Central memory CD8-positive, alpha-beta T cell (primary cell): ENCODE results near the gene ADD1.

Source experiments
- ATAC-seq: fragments of 150-1000 bp; cut with Tn5 transposase; replicated peaks from 2 replicates; pipeline ENCODE4 v1.10.0; 2022; ENCODE audit warnings: mild to moderate bottlenecking, moderate FRiP score, moderate number of reproducible peaks; ENCODE audit not compliant: poor library complexity, severe bottlenecking; ENCODE audit errors: extremely low read depth
- DNase-seq, 2 donors: peaks; one replicate each; pipeline ENCODE4 v3.0.0; 2021; ENCODE audit warnings: low spot score in 2 of 2
- H3K27ac Mint-ChIP-seq: one replicate; pipeline ENCODE4 v1.8.0; 2022; ENCODE audit warnings: low read depth, mild to moderate bottlenecking, moderate library complexity, mixed read lengths
- H3K27me3 Mint-ChIP-seq: one replicate; pipeline ENCODE4 v1.8.0; 2022; ENCODE audit warnings: mixed read lengths
- H3K36me3 Mint-ChIP-seq: one replicate; pipeline ENCODE4 v1.8.0; 2022; ENCODE audit warnings: mild to moderate bottlenecking, moderate library complexity, mixed read lengths; ENCODE audit not compliant: insufficient read depth
- H3K4me1 Mint-ChIP-seq: one replicate; pipeline ENCODE4 v1.8.0; 2022; ENCODE audit warnings: mixed read lengths
- H3K4me3 Mint-ChIP-seq: one replicate; pipeline ENCODE4 v1.8.0; 2022; ENCODE audit warnings: mild to moderate bottlenecking, moderate library complexity, mixed read lengths
- H3K9me3 Mint-ChIP-seq: one replicate; pipeline ENCODE4 v1.8.0; 2022; ENCODE audit warnings: mixed read lengths

The ADD1 gene

DNA sequence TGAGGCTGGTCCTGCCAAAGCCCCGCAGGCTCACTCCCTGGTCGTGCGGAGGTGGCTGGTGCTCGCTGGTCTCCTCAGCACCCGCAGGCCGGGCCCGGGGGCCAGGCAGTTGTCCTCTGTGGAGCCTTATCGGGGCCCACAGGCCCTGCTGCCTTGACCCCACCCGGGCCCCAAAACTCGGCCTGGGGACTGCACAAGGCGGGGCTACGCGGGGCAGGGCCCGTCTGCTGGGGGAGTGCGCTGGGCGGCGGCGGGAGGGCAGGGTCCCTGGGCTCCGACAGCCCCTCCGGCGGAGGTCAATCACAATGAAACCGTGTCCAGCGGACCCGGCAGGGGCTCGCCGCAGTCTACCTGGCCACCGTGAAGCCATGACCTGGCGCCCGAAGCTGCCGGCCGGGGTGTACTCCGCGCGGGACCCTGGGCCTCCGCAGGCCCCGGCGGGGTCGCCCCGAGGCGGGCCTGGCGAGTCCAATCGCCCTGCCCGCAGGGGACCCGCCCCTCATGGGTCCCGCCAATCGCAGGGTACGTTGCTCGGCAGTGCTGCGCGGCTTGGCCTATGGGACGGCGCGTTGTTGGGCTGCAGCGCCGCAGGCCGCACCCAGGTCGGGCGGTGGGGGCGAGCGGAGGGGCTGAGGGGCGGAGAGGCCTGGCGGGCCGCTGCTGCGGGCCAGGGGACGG, at the start of gene ADD1:
TSS of gene ADD1 (plus strand) at position 582 of the 678 bp plus-strand sequence. CDS start 32,072 bp downstream, outside the sequence.
- peak; percentile 93 for ATAC-seq
- Mint-ChIP-seq H3K4me1 (peaks cover 67% of the 10 kb centered on the region), H3K36me3 (peaks cover 26% of the 10 kb centered on the region), H3K9me3 (no peaks in the 10 kb centered on the region), H3K4me3 (peak within 1 kb of the TSS; percentile 94), H3K27ac (peak within 1 kb of the TSS; percentile 95), H3K27me3 (no peaks in the 10 kb centered on the region)
- peak; percentile 97 to 100 for DNase-seq

DNA sequence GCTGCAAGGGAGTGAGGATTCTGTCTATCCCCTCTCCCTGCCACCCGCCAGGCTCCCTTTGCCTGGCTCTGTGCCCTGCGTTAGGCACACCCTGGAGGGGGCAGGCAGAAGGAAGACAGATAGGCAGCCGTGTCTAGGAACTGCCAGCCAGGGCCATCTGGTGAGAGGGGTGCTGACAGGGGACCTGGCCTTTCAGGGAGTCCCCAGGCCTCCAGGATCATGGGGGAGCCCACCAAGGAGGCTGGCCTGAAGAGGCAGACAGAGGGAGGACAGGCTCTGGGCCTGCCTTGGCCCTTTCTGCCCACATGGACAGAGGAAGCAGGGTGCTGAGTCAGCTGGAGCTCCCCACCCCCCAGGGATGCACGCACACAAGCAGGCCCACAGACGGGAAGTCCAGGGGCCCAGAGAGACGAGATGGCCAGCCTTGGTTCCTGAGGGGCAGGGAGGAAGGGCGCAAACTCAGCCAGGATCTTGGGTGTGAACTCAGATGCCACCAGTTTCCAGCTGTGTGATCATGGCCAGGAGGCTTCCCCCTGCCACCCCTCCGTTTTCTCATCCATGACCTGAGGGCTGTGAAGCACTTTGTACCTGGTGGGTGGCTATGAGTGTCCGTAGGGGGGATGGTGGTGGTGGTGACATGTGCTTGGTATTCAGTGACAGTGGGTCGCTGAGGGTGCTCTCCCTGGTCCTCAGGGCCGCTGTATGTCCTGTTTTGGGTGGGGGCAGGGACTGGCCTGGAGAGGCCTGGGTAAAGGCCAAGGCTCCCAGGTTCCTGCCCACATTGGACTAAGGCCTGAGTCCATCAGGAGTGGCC, 49.0 kb upstream of the ADD1 start:
- DNase-seq = no peak
- no peak for ATAC-seq
- Mint-ChIP-seq H3K27ac (peak overlapping the region; percentile 44), H3K9me3 (no peaks in the 10 kb centered on the region), H3K4me3 (peak overlapping the region; percentile 79), H3K36me3 (no peaks in the 10 kb centered on the region), H3K4me1 (peaks cover 42% of the 10 kb centered on the region), H3K27me3 (no peaks in the 10 kb centered on the region)

DNA sequence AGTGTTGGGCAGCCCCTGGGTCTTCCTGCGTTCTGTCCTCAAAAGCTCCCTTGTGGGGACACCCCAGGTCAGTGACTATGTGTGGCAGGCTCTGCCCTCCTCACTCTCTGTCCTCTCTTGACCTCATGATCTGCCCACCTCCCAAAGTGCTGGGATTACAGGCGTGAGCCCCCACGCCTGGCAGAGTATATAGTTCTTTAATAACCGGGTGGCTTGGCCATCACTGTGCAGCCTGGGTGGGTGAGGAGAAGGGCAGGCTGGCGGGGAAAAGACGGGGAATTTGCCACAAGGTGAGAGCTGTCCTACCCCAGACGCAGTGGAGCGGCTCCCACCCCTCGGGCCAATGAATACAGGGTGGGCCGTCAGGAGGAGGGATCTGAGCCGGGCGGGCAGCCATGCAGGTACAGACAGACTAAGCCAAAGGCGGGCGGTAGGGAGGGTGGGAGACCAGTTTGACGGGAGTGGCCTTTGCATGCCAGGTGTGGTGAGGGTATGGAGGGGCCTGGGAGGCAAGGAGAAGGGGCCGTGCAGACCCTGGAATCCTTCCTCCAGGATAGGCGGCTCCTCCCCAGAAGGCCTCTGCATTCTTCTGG, 48.2 kb upstream of the ADD1 start:
- Mint-ChIP-seq H3K27ac (peak overlapping the region; percentile 44), H3K4me3 (peak overlapping the region; percentile 16)
- no peak for DNase-seq

DNA sequence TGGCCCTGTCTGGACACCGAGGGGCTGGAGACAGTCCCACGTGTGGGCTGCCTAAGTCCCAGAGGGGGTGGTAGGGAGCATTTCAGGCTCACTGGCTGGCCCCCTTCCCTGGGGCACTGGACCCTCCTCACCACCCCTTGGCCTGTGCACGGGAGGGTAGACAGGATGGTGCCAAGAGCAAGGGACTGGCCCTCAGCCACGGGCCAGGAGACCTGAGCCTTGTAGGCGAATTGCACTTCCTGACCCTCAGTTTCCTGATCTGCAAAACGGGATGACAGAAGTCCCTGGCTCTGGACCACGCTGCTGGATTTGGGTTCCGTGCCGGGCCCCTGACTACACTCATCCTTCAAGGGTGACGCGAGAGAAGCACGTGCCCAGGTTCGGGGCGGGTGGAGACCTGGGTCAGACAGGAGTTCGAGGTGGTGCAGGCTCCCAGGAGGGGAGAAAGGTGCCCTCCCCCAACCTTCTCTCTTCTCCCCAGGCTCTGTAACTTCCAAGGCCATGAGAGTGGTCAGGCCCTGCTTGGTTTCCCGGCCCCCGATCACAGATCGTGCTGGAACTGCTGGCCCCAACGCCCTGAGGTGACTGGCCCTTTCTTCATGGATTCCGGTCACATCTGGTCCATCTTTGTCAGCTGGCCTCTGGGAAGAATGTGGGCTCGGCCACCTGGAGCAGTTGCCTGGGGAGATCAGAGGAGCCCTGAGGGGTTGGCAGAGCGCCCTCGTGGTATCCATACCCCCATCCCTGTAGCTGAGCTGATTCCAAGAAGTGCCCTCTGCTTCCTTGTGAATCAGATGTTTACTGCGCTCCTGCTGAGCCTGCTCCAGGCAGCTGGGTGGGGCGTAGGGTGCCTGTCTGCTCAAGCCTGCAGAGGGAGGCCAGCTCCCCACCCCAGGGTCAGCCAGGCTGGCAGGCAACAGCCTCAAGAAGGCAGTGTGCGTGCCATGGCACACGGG, 47.5 kb upstream of the ADD1 start:
- Mint-ChIP-seq H3K27ac (no peak overlapping the region), H3K4me1 (peaks cover 39% of the 10 kb centered on the region), H3K4me3 (no peak overlapping the region), H3K27me3 (no peaks in the 10 kb centered on the region), H3K9me3 (no peaks in the 10 kb centered on the region), H3K36me3 (no peaks in the 10 kb centered on the region)
- no peak for DNase-seq
- no peak for ATAC-seq

More for the DNA sequence above, 48.2 kb upstream of the ADD1 start:
- no peak for ATAC-seq
- no peaks in the 10 kb centered on the region for H3K36me3 Mint-ChIP-seq
- H3K4me1 Mint-ChIP-seq = peaks cover 42% of the 10 kb centered on the region
- no peaks in the 10 kb centered on the region for H3K27me3 Mint-ChIP-seq
- H3K9me3 Mint-ChIP-seq = no peaks in the 10 kb centered on the region

- DNase-seq (no peak), ATAC-seq (no peak)
- H3K27ac Mint-ChIP-seq = no peak overlapping the region
- H3K9me3 Mint-ChIP-seq = no peaks in the 10 kb centered on the region
- H3K4me3 Mint-ChIP-seq = no peak overlapping the region
- no peaks in the 10 kb centered on the region for H3K27me3 Mint-ChIP-seq
- no peaks in the 10 kb centered on the region for H3K36me3 Mint-ChIP-seq
- peaks cover 31% of the 10 kb centered on the region for H3K4me1 Mint-ChIP-seq
Measured at GRCh38 chr4:2796849-2797544, 46.6 kb upstream of the ADD1 start.

GRCh38 chr4:2797545-2798305, 45.9 kb upstream of the ADD1 start:
- Mint-ChIP-seq H3K27me3 (no peaks in the 10 kb centered on the region), H3K9me3 (no peaks in the 10 kb centered on the region), H3K4me3 (peak overlapping the region; percentile 72), H3K4me1 (peaks cover 27% of the 10 kb centered on the region), H3K27ac (peak overlapping the region; percentile 83), H3K36me3 (no peaks in the 10 kb centered on the region)
- DNase-seq (no peak), ATAC-seq (peak; percentile 50)

DNA sequence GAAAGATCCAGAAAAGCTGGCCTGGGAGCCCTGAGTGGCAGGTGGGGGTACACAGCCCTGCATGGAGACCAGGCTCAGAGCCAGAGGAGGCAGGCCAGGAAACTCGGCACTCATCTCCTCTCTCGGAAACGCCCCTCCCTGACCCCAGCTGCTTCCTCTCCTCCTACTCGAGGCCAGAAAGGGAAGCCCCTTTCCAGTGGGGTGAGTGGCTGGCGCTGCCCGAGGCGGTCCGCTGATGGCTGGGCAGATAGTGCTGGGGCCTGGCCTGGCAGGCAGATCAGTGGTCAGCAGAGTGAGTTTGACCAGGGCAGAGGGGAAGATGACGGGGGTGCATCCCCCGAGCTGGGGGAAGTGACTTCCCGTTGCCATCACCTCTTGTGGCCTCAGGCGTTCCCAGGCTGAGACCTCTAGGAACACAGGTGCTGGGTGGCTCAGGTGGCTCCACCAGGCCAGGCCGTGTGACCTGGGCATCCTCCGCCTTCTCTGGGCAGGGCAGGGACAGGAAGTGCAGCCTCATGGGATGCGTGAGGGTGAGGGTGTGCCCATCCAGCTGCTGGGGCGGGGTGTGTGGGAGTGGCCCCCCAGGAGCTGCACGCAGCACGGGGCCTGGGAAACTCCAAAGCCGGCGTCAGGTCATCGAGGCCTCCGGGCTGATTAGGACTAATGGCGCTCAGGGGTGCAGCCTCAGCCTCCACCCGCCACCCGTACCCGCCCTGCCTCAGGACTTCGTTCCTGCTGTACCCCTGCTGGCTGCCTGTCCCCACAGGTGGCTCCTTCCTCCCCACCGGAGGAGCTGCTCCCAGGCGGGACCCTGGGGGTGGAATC, 45.0 kb upstream of the ADD1 start:
- no peaks in the 10 kb centered on the region for H3K36me3 Mint-ChIP-seq
- peak; percentile 42 for ATAC-seq
- DNase-seq = no peak

DNA sequence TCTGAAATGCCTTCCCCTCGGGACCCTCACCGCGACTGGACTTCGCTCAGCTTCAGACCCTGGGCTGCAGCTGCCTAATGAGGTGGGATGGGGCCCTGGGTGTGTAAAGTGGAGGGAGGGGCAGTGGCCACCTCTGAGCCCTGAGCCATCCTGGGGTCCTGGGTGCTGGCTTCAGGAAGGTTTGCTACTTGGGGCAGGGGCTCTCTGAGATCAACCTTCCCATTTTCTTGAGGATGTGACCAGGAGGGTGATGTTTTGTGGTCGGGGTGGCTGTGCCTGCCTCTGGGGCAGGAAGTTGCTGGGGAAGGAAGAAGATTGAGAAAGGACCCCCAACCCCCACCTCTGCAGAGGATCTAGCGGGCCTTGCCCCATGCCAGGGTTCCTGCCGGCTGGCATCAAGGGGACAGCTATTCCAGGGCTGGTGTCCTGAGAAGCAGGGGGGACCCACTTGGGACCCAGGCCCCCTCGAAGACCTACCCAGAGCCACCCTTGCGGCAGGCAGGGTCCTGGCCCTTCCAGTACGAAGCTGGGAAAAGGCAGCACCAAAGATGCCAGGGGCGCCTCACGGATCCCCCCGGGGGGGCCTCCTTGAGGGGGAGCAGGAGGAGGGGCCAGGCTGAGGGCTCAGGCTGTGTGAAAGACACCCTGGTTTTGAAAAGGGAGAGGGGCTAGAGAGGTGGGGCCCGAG, 44.3 kb upstream of the ADD1 start:
- H3K27me3 Mint-ChIP-seq = no peaks in the 10 kb centered on the region
- peak overlapping the region; percentile 72 for H3K4me3 Mint-ChIP-seq
- no peaks in the 10 kb centered on the region for H3K36me3 Mint-ChIP-seq
- no peaks in the 10 kb centered on the region for H3K9me3 Mint-ChIP-seq
- H3K4me1 Mint-ChIP-seq = peaks cover 23% of the 10 kb centered on the region
- ATAC-seq = no peak
- H3K27ac Mint-ChIP-seq = peak overlapping the region; percentile 83
- DNase-seq = no peak

More for the DNA sequence above, 45.0 kb upstream of the ADD1 start:
- Mint-ChIP-seq H3K9me3 (no peaks in the 10 kb centered on the region), H3K4me1 (peaks cover 27% of the 10 kb centered on the region), H3K27me3 (no peaks in the 10 kb centered on the region), H3K4me3 (peak overlapping the region; percentile 72), H3K27ac (peak overlapping the region; percentile 83)

DNA sequence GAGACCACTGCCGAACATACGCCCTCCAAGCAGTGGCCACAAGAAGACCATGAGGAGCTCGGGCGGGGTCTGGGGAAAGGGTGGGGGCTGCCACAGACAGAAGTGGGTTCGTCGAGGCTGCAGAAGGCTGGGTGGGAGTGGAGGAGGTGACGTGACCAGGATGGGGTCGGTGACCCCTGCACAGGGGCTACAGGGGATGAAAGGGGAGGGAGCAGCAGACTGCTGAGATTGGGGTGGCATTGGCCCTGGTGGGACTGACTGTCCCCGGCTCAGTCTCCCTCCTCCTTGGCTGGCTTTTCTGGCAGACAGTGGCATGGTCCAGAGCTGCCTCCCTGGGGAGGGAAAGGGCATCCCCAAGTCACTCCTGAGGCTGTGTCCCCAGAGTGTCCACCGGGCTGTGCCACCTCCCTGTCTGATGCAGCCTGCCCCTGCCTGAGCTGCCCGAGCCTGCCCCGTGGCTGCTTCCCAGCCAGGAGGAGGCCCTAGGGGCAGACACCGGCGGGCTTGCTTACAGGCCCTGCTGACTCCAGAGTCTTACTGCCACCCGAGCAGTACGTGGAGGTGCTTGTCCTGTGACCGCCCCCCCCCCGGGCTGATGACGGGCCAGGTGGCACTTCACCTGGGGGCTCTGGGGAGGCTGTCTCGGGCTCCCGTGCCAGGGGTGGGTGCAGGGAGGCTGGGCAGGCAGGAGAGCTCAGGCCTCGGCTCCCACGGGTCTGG, 43.5 kb upstream of the ADD1 start:
- Mint-ChIP-seq H3K4me3 (peak overlapping the region; percentile 72), H3K27me3 (no peaks in the 10 kb centered on the region), H3K4me1 (peaks cover 18% of the 10 kb centered on the region), H3K36me3 (no peaks in the 10 kb centered on the region), H3K9me3 (no peaks in the 10 kb centered on the region), H3K27ac (peak overlapping the region; percentile 83)
- ATAC-seq = no peak
- no peak for DNase-seq
